Smooth muscle cell (in vitro differentiated cells): ENCODE data around the gene KCTD10. TPM values are rescaled to one million over a fixed set of nuclear protein-coding genes. Genes with fewer than 3 reads are reported as not detected.

ENCODE experiments used
- DNase-seq: peaks from one replicate; lab custom pipeline; 2025; ENCODE audit not compliant: unreplicated experiment; lab: John Stamatoyannopoulos, UW
- H2AFZ ChIP-seq: fragments of 200-600 bp; sonication (generic); 2 replicates; pipeline ENCODE4 v1.6.0; 2016; ENCODE audit warnings: antibody characterized with exemption, low read depth, mild to moderate bottlenecking
- H3F3A ChIP-seq: fragments of 200-600 bp; sonication (generic); 2 replicates; pipeline ENCODE4 v1.6.0; 2017; ENCODE audit warnings: antibody characterized with exemption, low read depth
- H3K27ac ChIP-seq: fragments of 200-600 bp; sonication (generic); 2 replicates; pipeline ENCODE4 v1.5.1; 2016; ENCODE audit warnings: low read depth, mild to moderate bottlenecking
- H3K27me3 ChIP-seq: fragments of 200-600 bp; sonication (generic); 2 replicates; pipeline ENCODE4 v1.6.1; 2016; ENCODE audit warnings: low read depth, mild to moderate bottlenecking
- H3K36me3 ChIP-seq: fragments of 200-600 bp; sonication (generic); 2 replicates; pipeline ENCODE4 v1.5.1; 2016; ENCODE audit warnings: low read depth
- H3K4me1 ChIP-seq: fragments of 200-600 bp; sonication (generic); 2 replicates; pipeline ENCODE4 v1.5.1; 2016; ENCODE audit warnings: low read depth
- H3K4me2 ChIP-seq: fragments of 200-600 bp; sonication (generic); 2 replicates; pipeline ENCODE4 v1.6.0; 2016; ENCODE audit warnings: mild to moderate bottlenecking
- H3K4me3 ChIP-seq: fragments of 200-600 bp; sonication (generic); 2 replicates; pipeline ENCODE4 v1.5.1; 2016; ENCODE audit warnings: mild to moderate bottlenecking
- H3K79me2 ChIP-seq: fragments of 200-600 bp; sonication (generic); 2 replicates; pipeline ENCODE4 v1.6.0; 2016; ENCODE audit warnings: low read depth, mild to moderate bottlenecking
- H3K9ac ChIP-seq: fragments of 200-600 bp; sonication (generic); 2 replicates; pipeline ENCODE4 v1.6.0; 2016; ENCODE audit warnings: low read depth
- H3K9me3 ChIP-seq: fragments of 200-600 bp; sonication (generic); replicated peaks from 2 replicates; pipeline ENCODE4 v1.5.1; 2016; ENCODE audit warnings: low read depth
- H4K20me1 ChIP-seq: fragments of 200-600 bp; sonication (generic); 2 replicates; pipeline ENCODE4 v1.6.0; 2016; ENCODE audit warnings: low read depth
- CTCF ChIP-seq: fragments of 200-600 bp; sonication (generic); IDR thresholded peaks from 2 replicates; pipeline ENCODE4 v1.5.1; 2017; ENCODE audit warnings: borderline replicate concordance, mild to moderate bottlenecking, antibody characterized with exemption; ENCODE audit not compliant: insufficient read depth, poor library complexity, severe bottlenecking
- WGBS: methylation state at CpG from one replicate; pipeline ENCODE4 v1.1.7; 2016; ENCODE audit warnings: low lambda C conversion rate; 5-methylcytosine and 5-hydroxymethylcytosine counted together
- polyA plus RNA-seq: library from polyadenylated mRNA; unstranded; fragments of >200 nt; fragmentation: Nextera tagmentation; extraction: Ambion mirVana; gene quantifications from 2 replicates; pipeline ENCODE4 v1.2.1, GENCODE V29; 2016
- total RNA-seq: library from RNA; depleted of rRNA; stranded (reverse); fragments of >200 nt; gene quantifications from 2 replicates; pipeline ENCODE4 v1.2.3, GENCODE V29; 2014

Gene KCTD10
- total and polyA plus RNA-seq, 2 experiments from 2014 or later = 79.6 to 89.7 TPM

- Histone ChIP-seq H3K9ac (no peak overlapping the region), H3K36me3 (no peaks in the 10 kb centered on the region), H2AFZ (no peak overlapping the region), H4K20me1 (peaks cover 19% of the 10 kb centered on the region), H3K9me3 (no peaks in the 10 kb centered on the region), H3F3A (peaks cover 58% of the 10 kb centered on the region), H3K79me2 (peaks cover 79% of the 10 kb centered on the region), H3K27ac (peak overlapping the region; percentile 96), H3K27me3 (no peaks in the 10 kb centered on the region), H3K4me2 (peak overlapping the region; percentile 77), H3K4me1 (peaks cover 41% of the 10 kb centered on the region), H3K4me3 (no peak overlapping the region)
- no peak for DNase-seq
- 93% methylated on average over 14 of the region's 14 CpGs for WGBS
- no peak for TF ChIP-seq CTCF
Measured at GRCh38 chr12:109464642-109465351, 12.3 kb downstream of the KCTD10 start.

GRCh38 chr12:109463756-109464155 lies 13.3 kb downstream of the KCTD10 start:
- Histone ChIP-seq H3F3A (peaks cover 59% of the 10 kb centered on the region), H3K27ac (peak overlapping the region; percentile 96), H2AFZ (no peak overlapping the region), H3K4me3 (peak overlapping the region; percentile 20), H3K9me3 (no peaks in the 10 kb centered on the region), H3K79me2 (peaks cover 79% of the 10 kb centered on the region), H3K4me1 (peaks cover 50% of the 10 kb centered on the region), H3K27me3 (no peaks in the 10 kb centered on the region), H3K36me3 (no peaks in the 10 kb centered on the region), H4K20me1 (peaks cover 9% of the 10 kb centered on the region), H3K9ac (peak overlapping the region; percentile 79), H3K4me2 (peak overlapping the region; percentile 77)
- no peak for DNase-seq
- TF ChIP-seq CTCF = no peak
- 34% methylated on average over 5 of the region's 5 CpGs for WGBS

- H2AFZ ChIP-seq = no peak overlapping the region
- peak overlapping the region; percentile 96 for H3K27ac ChIP-seq
- no peak for DNase-seq
- H3K4me2 ChIP-seq = peak overlapping the region; percentile 77
- no peaks in the 10 kb centered on the region for H3K36me3 ChIP-seq
- no peaks in the 10 kb centered on the region for H3K9me3 ChIP-seq
- WGBS = under 1% methylated on average over 14 of the region's 14 CpGs
- H3K79me2 ChIP-seq = peaks cover 79% of the 10 kb centered on the region
- H4K20me1 ChIP-seq = peaks cover 5% of the 10 kb centered on the region
- H3K4me1 ChIP-seq = peaks cover 56% of the 10 kb centered on the region
- no peaks in the 10 kb centered on the region for H3K27me3 ChIP-seq
- peaks cover 59% of the 10 kb centered on the region for H3F3A ChIP-seq
- peak overlapping the region; percentile 20 for H3K4me3 ChIP-seq
- H3K9ac ChIP-seq = peak overlapping the region; percentile 79
- TF ChIP-seq CTCF = no peak
Measured at GRCh38 chr12:109462868-109463692, 14.0 kb downstream of the KCTD10 start.
